Keratinocyte (primary cell): Measurements from ENCODE around the gene CACNA1B. TPM values are rescaled to one million over a fixed set of nuclear protein-coding genes. Genes with fewer than 3 reads are reported as not detected.

Experiments
- DNase-seq: peaks from one replicate; pipeline ENCODE4 v3.0.0-alpha.2; 2011; ENCODE audit warnings: low read depth, missing footprints, low spot score
- FAIRE-seq: peaks from 2 replicates; lab custom pipeline; 2011; peaks lifted over from hg19 to GRCh38; lab: Jason Lieb, UNC
- H2AFZ ChIP-seq: 2 replicates; pipeline ENCODE4 v1.6.0; 2012; ENCODE audit warnings: low read length, control low read depth, inconsistent platforms; ENCODE audit not compliant: control insufficient read depth
- H3K27ac ChIP-seq: 2 replicates; pipeline ENCODE4 v1.5.1; 2011; ENCODE audit warnings: low read length; ENCODE audit not compliant: control insufficient read depth, insufficient read depth
- H3K27me3 ChIP-seq: 3 replicates; pipeline ENCODE4 v1.6.0; 2011; ENCODE audit warnings: low read length; ENCODE audit not compliant: control insufficient read depth, insufficient read depth; ENCODE audit errors: extremely low read depth
- H3K36me3 ChIP-seq, 2 experiments: 2 replicates in 1 of 2; 3 replicates in 1 of 2; pipeline ENCODE4 v1.5.1; 2011; ENCODE audit warnings: low read length in 2 of 2, mild to moderate bottlenecking in 1 of 2; ENCODE audit not compliant: control insufficient read depth in 2 of 2, insufficient read depth in 2 of 2; ENCODE audit errors: extremely low read depth in 1 of 2
- H3K4me1 ChIP-seq: 3 replicates; pipeline ENCODE4 v1.5.1; 2011; ENCODE audit warnings: low read length; ENCODE audit not compliant: control insufficient read depth, insufficient read depth; ENCODE audit errors: extremely low read depth
- H3K4me2 ChIP-seq: 3 replicates; pipeline ENCODE4 v1.6.0; 2011; ENCODE audit warnings: low read depth, low read length; ENCODE audit not compliant: control insufficient read depth, insufficient read depth; ENCODE audit errors: extremely low read depth
- H3K4me3 ChIP-seq, 3 experiments: fragments of 200-600 bp in 1 of 3; sonication (generic) in 1 of 3; 2 replicates in 2 of 3; 3 replicates in 1 of 3; pipeline ENCODE4 v1.5.1; 2011 to 2016; ENCODE audit warnings: low read length in 3 of 3, mild to moderate bottlenecking in 3 of 3, control low read depth in 2 of 3, inconsistent platforms in 1 of 3, low read depth in 1 of 3, mixed read lengths in 1 of 3, mixed run types in 1 of 3, moderate library complexity in 1 of 3; ENCODE audit not compliant: control insufficient read depth in 2 of 3, insufficient read depth in 2 of 3; ENCODE audit errors: extremely low read depth in 1 of 3
- H3K79me2 ChIP-seq: 2 replicates; pipeline ENCODE4 v1.6.0; 2012; ENCODE audit warnings: low read length; ENCODE audit not compliant: control insufficient read depth, insufficient read depth
- H3K9ac ChIP-seq: 3 replicates; pipeline ENCODE4 v1.6.0; 2011; ENCODE audit warnings: low read length; ENCODE audit not compliant: control insufficient read depth, insufficient read depth; ENCODE audit errors: extremely low read depth
- H3K9me1 ChIP-seq: 3 replicates; pipeline ENCODE4 v1.6.0; 2011; ENCODE audit warnings: low read length; ENCODE audit not compliant: control insufficient read depth, insufficient read depth; ENCODE audit errors: extremely low read depth
- H3K9me3 ChIP-seq: 2 replicates; pipeline ENCODE4 v1.5.1; 2012; ENCODE audit warnings: low read depth, low read length; ENCODE audit not compliant: control insufficient read depth
- H4K20me1 ChIP-seq: 3 replicates; pipeline ENCODE4 v1.6.0; 2011; ENCODE audit warnings: low read length; ENCODE audit not compliant: control insufficient read depth, insufficient read depth; ENCODE audit errors: extremely low read depth
- EZH2 ChIP-seq: IDR thresholded peaks from one replicate; pipeline ENCODE4 v1.6.1; 2012; ENCODE audit warnings: inconsistent platforms, mild to moderate bottlenecking, low read length, moderate library complexity
- dilution Hi-C: fragments of 300-500 bp; cut with MboI; formaldehyde crosslinking; loops from one replicate; pipeline ENCODE4 v1.7.0; 2020; ENCODE audit warnings: low sequenced_read_pairs; ENCODE audit not compliant: extremely low pct_ligation_motif_present
- polyA plus RNA-seq, 5 experiments: library from polyadenylated mRNA; depleted of rRNA in 3 of 5; stranded (reverse) in 3 of 5; stranded (forward) in 1 of 5; unstranded in 1 of 5; fragments of >200 nt; gene quantifications; 1 replicate in 1 of 5; 2 replicates in 3 of 5; 3 replicates in 1 of 5; pipeline versions ENCODE4 v1.2.1 to v1.2.3, GENCODE V29; 2011 to 2012; ENCODE audit warnings: missing spikeins in 2 of 5, low read depth in 1 of 5, low replicate concordance in 1 of 5
- TF ChIP-seq, protein P1 (sequence below), 3 experiments: IDR thresholded peaks in 1 of 3; conservative IDR thresholded peaks in 1 of 3; optimal IDR thresholded peaks in 1 of 3; 2 replicates in 2 of 3; 3 replicates in 1 of 3; pipeline versions ENCODE3 to v1.5.1; 2011; ENCODE audit warnings: low read length in 3 of 3, mild to moderate bottlenecking in 3 of 3, moderate library complexity in 2 of 3, control low read depth in 1 of 3, inconsistent platforms in 1 of 3; ENCODE audit not compliant: insufficient read depth in 2 of 3; ENCODE audit errors: extremely low read depth in 1 of 3

The CACNA1B gene
- polyA plus RNA-seq, 1 donor (not counting 4 experiments of a cell fraction or from before 2014, with no cell fraction given) = 0.01 TPM

- DNase-seq (no peak), FAIRE-seq (no peak)
- H3K9me1 ChIP-seq = no peaks in the 10 kb centered on the region
- H4K20me1 ChIP-seq = no peaks in the 10 kb centered on the region
- TF ChIP-seq, protein P1, sequence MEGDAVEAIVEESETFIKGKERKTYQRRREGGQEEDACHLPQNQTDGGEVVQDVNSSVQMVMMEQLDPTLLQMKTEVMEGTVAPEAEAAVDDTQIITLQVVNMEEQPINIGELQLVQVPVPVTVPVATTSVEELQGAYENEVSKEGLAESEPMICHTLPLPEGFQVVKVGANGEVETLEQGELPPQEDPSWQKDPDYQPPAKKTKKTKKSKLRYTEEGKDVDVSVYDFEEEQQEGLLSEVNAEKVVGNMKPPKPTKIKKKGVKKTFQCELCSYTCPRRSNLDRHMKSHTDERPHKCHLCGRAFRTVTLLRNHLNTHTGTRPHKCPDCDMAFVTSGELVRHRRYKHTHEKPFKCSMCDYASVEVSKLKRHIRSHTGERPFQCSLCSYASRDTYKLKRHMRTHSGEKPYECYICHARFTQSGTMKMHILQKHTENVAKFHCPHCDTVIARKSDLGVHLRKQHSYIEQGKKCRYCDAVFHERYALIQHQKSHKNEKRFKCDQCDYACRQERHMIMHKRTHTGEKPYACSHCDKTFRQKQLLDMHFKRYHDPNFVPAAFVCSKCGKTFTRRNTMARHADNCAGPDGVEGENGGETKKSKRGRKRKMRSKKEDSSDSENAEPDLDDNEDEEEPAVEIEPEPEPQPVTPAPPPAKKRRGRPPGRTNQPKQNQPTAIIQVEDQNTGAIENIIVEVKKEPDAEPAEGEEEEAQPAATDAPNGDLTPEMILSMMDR (optimal IDR thresholded peaks at IDR 0.05 in 1 of 3, IDR thresholded peaks at IDR 0.05 in 1 of 3, conservative IDR thresholded peaks at IDR 0.05 in 1 of 3; ENCODE audit: extremely low read depth in 1 of 3, insufficient read depth in 2 of 3, low read length in 3 of 3) = no peak
- no peak for TF ChIP-seq EZH2
- H3K9me3 ChIP-seq = peaks cover 2% of the 10 kb centered on the region
- no peak overlapping the region for H3K27ac ChIP-seq
- no peak overlapping the region for H3K9ac ChIP-seq
- no peaks in the 10 kb centered on the region for H3K4me1 ChIP-seq
- no peaks in the 10 kb centered on the region for H3K27me3 ChIP-seq
- H3K36me3 ChIP-seq = no peaks in the 10 kb centered on the region
- no peak overlapping the region for H2AFZ ChIP-seq
- dilution Hi-C loops = no loop called here
- no peaks in the 10 kb centered on the region for H3K79me2 ChIP-seq
- H3K4me3 ChIP-seq = no peak overlapping the region
- no peak overlapping the region for H3K4me2 ChIP-seq
Measured at GRCh38 chr9:138080979-138081378, 203.4 kb downstream of the CACNA1B start.

GRCh38 chr9:138082918-138083636 is 205.5 kb downstream of the CACNA1B start:
- Histone ChIP-seq H3K36me3 (no peaks in the 10 kb centered on the region), H3K9me1 (no peaks in the 10 kb centered on the region), H2AFZ (no peak overlapping the region), H3K27ac (no peak overlapping the region), H3K9ac (no peak overlapping the region), H3K4me3 (no peak overlapping the region), H3K79me2 (no peaks in the 10 kb centered on the region), H3K4me1 (no peaks in the 10 kb centered on the region), H4K20me1 (no peaks in the 10 kb centered on the region), H3K27me3 (no peaks in the 10 kb centered on the region), H3K9me3 (peaks cover 2% of the 10 kb centered on the region), H3K4me2 (no peak overlapping the region)
- dilution Hi-C loops = no loop called here
- TF ChIP-seq, protein P1 (optimal IDR thresholded peaks at IDR 0.05 in 1 of 3, IDR thresholded peaks at IDR 0.05 in 1 of 3, conservative IDR thresholded peaks at IDR 0.05 in 1 of 3; ENCODE audit: extremely low read depth in 1 of 3, insufficient read depth in 2 of 3, low read length in 3 of 3) = no peak
- no peak for TF ChIP-seq EZH2
- DNase-seq (no peak), FAIRE-seq (no peak)
